ENCODE measurements around the gene NMT2.

- TF ChIP-seq, protein P1, sequence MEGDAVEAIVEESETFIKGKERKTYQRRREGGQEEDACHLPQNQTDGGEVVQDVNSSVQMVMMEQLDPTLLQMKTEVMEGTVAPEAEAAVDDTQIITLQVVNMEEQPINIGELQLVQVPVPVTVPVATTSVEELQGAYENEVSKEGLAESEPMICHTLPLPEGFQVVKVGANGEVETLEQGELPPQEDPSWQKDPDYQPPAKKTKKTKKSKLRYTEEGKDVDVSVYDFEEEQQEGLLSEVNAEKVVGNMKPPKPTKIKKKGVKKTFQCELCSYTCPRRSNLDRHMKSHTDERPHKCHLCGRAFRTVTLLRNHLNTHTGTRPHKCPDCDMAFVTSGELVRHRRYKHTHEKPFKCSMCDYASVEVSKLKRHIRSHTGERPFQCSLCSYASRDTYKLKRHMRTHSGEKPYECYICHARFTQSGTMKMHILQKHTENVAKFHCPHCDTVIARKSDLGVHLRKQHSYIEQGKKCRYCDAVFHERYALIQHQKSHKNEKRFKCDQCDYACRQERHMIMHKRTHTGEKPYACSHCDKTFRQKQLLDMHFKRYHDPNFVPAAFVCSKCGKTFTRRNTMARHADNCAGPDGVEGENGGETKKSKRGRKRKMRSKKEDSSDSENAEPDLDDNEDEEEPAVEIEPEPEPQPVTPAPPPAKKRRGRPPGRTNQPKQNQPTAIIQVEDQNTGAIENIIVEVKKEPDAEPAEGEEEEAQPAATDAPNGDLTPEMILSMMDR (IDR thresholded peaks at IDR 0.05; ENCODE audit: poor library complexity, severe bottlenecking), result no peak
- TF ChIP-seq EZH2 (IDR thresholded peaks at IDR 0.05; ENCODE audit: borderline replicate concordance, insufficient read depth, low read length, poor library complexity, severe bottlenecking) (no peak), TAF1 (IDR thresholded peaks at IDR 0.05; ENCODE audit: low read depth) (no peak), MXI1 (conservative IDR thresholded peaks at IDR 0.05; ENCODE audit: poor library complexity, severe bottlenecking) (no peak), REST (IDR thresholded peaks at IDR 0.05; ENCODE audit: borderline replicate concordance) (no peak), SMC3 (conservative IDR thresholded peaks at IDR 0.05; ENCODE audit: poor library complexity) (no peak)
Measured at GRCh38 chr10:15140698-15141097, 27.8 kb downstream of the NMT2 start.
